Uterus (tissue), 2 donors: ENCODE results near the gene ATP6V0E1.

Experiments used
- POLR2A ChIP-seq, 2 donors: fragments of 450-650 bp; IDR thresholded peaks; one replicate each; pipeline ENCODE4 v1.6.1; 2016; ENCODE audit warnings: antibody characterized with exemption in 2 of 2, mild to moderate bottlenecking in 1 of 2, moderate library complexity in 1 of 2
- TF ChIP-seq, protein P1 (sequence below), 4 experiments: fragments of 200-600 bp in 2 of 4; fragments of 450-650 bp in 2 of 4; sonication (generic) in 2 of 4; IDR thresholded peaks; one replicate each; pipeline ENCODE4 v1.5.1; 2016 to 2019; ENCODE audit warnings: antibody characterized with exemption in 4 of 4, mild to moderate bottlenecking in 2 of 4, moderate library complexity in 1 of 4

DNA sequence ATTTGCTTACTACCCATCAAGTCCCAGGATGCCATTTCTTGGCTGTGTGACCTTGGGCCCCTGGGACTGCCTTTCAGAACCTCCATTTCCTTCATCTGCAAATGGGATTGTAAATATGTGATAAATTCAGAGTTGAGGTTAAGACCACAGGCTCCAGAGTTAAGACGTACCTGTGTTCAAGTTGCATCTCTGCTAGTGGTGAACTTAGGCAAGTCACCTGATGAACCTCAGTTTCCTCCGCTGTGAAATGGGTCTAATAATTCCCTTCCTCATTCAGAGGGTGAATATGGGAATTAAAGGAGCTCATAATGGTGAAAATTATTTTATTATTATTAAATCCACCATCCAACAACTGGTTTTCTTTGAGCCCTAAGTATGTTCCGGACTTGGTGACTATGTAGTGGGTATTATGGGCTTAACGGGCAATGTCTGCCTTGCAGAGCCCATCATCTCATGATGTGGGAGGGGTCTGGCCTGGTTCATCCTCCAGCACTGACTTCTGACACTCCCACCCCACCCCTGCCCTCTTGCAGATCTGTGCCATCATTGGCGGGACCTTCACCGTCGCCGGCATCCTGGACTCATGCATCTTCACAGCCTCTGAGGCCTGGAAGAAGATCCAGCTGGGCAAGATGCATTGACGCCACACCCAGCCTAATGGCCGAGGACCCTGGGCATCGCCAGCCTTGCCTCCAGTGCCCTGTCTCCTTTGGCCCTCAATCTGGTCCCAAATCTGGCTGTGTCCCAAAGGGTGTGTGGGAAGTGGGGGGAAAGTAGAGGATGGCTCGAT, 33.2 kb upstream of the ATP6V0E1 start:
- TF ChIP-seq, protein P1, sequence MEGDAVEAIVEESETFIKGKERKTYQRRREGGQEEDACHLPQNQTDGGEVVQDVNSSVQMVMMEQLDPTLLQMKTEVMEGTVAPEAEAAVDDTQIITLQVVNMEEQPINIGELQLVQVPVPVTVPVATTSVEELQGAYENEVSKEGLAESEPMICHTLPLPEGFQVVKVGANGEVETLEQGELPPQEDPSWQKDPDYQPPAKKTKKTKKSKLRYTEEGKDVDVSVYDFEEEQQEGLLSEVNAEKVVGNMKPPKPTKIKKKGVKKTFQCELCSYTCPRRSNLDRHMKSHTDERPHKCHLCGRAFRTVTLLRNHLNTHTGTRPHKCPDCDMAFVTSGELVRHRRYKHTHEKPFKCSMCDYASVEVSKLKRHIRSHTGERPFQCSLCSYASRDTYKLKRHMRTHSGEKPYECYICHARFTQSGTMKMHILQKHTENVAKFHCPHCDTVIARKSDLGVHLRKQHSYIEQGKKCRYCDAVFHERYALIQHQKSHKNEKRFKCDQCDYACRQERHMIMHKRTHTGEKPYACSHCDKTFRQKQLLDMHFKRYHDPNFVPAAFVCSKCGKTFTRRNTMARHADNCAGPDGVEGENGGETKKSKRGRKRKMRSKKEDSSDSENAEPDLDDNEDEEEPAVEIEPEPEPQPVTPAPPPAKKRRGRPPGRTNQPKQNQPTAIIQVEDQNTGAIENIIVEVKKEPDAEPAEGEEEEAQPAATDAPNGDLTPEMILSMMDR (IDR thresholded peaks at IDR 0.05), result no peak
- TF ChIP-seq POLR2A (IDR thresholded peaks at IDR 0.05), result no peak
